Stimulated activated naive CD8-positive, alpha-beta T cell treated with anti-CD3 and anti-CD28 coated beads, Interleukin-15, amount 100 ng/mL, for 72 hours (primary cell): Measurements from ENCODE around the gene DIPK1B.

ENCODE experiments used
- ATAC-seq: fragments of 150-1000 bp; cut with Tn5 transposase; 2 replicates; pipeline ENCODE4 v1.10.0; 2021; ENCODE audit warnings: mild to moderate bottlenecking, moderate library complexity
- DNase-seq, 2 donors: peaks; one replicate each; pipeline ENCODE4 v3.0.0; 2021 to 2022
- H3K27ac Mint-ChIP-seq, 2 donors: one replicate each; pipeline ENCODE4 v1.8.0; 2022; ENCODE audit warnings: mild to moderate bottlenecking in 2 of 2, mixed read lengths in 2 of 2, moderate library complexity in 2 of 2
- H3K27me3 Mint-ChIP-seq: one replicate; pipeline ENCODE4 v1.8.0; 2022; ENCODE audit warnings: mixed read lengths
- H3K4me1 Mint-ChIP-seq: one replicate; pipeline ENCODE4 v1.8.0; 2022; ENCODE audit warnings: mild to moderate bottlenecking, mixed read lengths
- H3K4me3 Mint-ChIP-seq, 2 donors: one replicate each; pipeline ENCODE4 v1.8.0; 2022; ENCODE audit warnings: mild to moderate bottlenecking in 2 of 2, mixed read lengths in 2 of 2, moderate library complexity in 1 of 2
- H3K9me3 Mint-ChIP-seq, 2 donors: one replicate each; pipeline ENCODE4 v1.8.0; 2022; ENCODE audit warnings: mixed read lengths in 2 of 2

DIPK1B gene

GRCh38 chr9:136670576-136671253, 41.7 kb upstream of the DIPK1B start:
- Mint-ChIP-seq H3K27me3 (peaks cover 26% of the 10 kb centered on the region), H3K27ac (no peak overlapping the region), H3K4me1 (peaks cover 8% of the 10 kb centered on the region), H3K4me3 (no peak overlapping the region), H3K9me3 (no peaks in the 10 kb centered on the region)
- ATAC-seq (no peak), DNase-seq (no peak)

- DNase-seq (no peak), ATAC-seq (no peak)
- no peak overlapping the region for H3K4me3 Mint-ChIP-seq
- H3K27me3 Mint-ChIP-seq = peaks cover 26% of the 10 kb centered on the region
- H3K4me1 Mint-ChIP-seq = peaks cover 8% of the 10 kb centered on the region
- no peak overlapping the region for H3K27ac Mint-ChIP-seq
- H3K9me3 Mint-ChIP-seq = no peaks in the 10 kb centered on the region
Measured at GRCh38 chr9:136671254-136671614, 41.1 kb upstream of the DIPK1B start.

GRCh38 chr9:136671646-136672430, 40.5 kb upstream of the DIPK1B start:
- ATAC-seq = no peak
- Mint-ChIP-seq H3K4me3 (no peak overlapping the region), H3K4me1 (peaks cover 8% of the 10 kb centered on the region), H3K27ac (no peak overlapping the region), H3K27me3 (peaks cover 21% of the 10 kb centered on the region), H3K9me3 (no peaks in the 10 kb centered on the region)
- peak in 1 of 2 donors; percentile 49 for DNase-seq

- no peak for ATAC-seq
- Mint-ChIP-seq H3K9me3 (no peaks in the 10 kb centered on the region), H3K27me3 (peaks cover 18% of the 10 kb centered on the region), H3K27ac (no peak overlapping the region), H3K4me1 (peaks cover 8% of the 10 kb centered on the region), H3K4me3 (no peak overlapping the region)
- no peak for DNase-seq
Measured at GRCh38 chr9:136672431-136673087, 39.8 kb upstream of the DIPK1B start.

GRCh38 chr9:136673088-136673974, 39.0 kb upstream of the DIPK1B start:
- DNase-seq (no peak), ATAC-seq (no peak)
- Mint-ChIP-seq H3K27ac (no peak overlapping the region), H3K9me3 (no peaks in the 10 kb centered on the region), H3K4me3 (no peak overlapping the region), H3K4me1 (peaks cover 8% of the 10 kb centered on the region), H3K27me3 (peaks cover 18% of the 10 kb centered on the region)

GRCh38 chr9:136673975-136674785, 38.2 kb upstream of the DIPK1B start:
- Mint-ChIP-seq H3K4me1 (no peaks in the 10 kb centered on the region), H3K27me3 (peaks cover 11% of the 10 kb centered on the region), H3K27ac (peak overlapping the region in 1 of 2 donors; percentile 31), H3K9me3 (no peaks in the 10 kb centered on the region), H3K4me3 (no peak overlapping the region)
- ATAC-seq (no peak), DNase-seq (no peak)

- H3K27ac Mint-ChIP-seq = no peak overlapping the region
- ATAC-seq = no peak
- H3K4me3 Mint-ChIP-seq = no peak overlapping the region
- H3K9me3 Mint-ChIP-seq = no peaks in the 10 kb centered on the region
- no peak for DNase-seq
- peaks cover 4% of the 10 kb centered on the region for H3K27me3 Mint-ChIP-seq
- H3K4me1 Mint-ChIP-seq = no peaks in the 10 kb centered on the region
Measured at GRCh38 chr9:136674786-136675349, 37.5 kb upstream of the DIPK1B start.

- H3K9me3 Mint-ChIP-seq = no peaks in the 10 kb centered on the region
- no peaks in the 10 kb centered on the region for H3K27me3 Mint-ChIP-seq
- DNase-seq = no peak
- H3K4me1 Mint-ChIP-seq = no peaks in the 10 kb centered on the region
- no peak overlapping the region for H3K27ac Mint-ChIP-seq
- no peak overlapping the region for H3K4me3 Mint-ChIP-seq
- ATAC-seq = no peak
Measured at GRCh38 chr9:136675477-136676296, 36.7 kb upstream of the DIPK1B start.

GRCh38 chr9:136676297-136676794, 36.0 kb upstream of the DIPK1B start:
- DNase-seq = no peak
- no peaks in the 10 kb centered on the region for H3K4me1 Mint-ChIP-seq
- no peak overlapping the region for H3K4me3 Mint-ChIP-seq
- no peaks in the 10 kb centered on the region for H3K27me3 Mint-ChIP-seq
- H3K9me3 Mint-ChIP-seq = no peaks in the 10 kb centered on the region
- no peak overlapping the region for H3K27ac Mint-ChIP-seq
- no peak for ATAC-seq

GRCh38 chr9:136676920-136677686, 35.3 kb upstream of the DIPK1B start:
- Mint-ChIP-seq H3K27ac (no peak overlapping the region), H3K27me3 (no peaks in the 10 kb centered on the region), H3K4me3 (no peak overlapping the region), H3K9me3 (no peaks in the 10 kb centered on the region), H3K4me1 (no peaks in the 10 kb centered on the region)
- DNase-seq (no peak), ATAC-seq (no peak)

GRCh38 chr9:136678034-136678433, 34.3 kb upstream of the DIPK1B start:
- Mint-ChIP-seq H3K9me3 (no peaks in the 10 kb centered on the region), H3K4me1 (no peaks in the 10 kb centered on the region), H3K4me3 (no peak overlapping the region), H3K27me3 (no peaks in the 10 kb centered on the region), H3K27ac (no peak overlapping the region)
- ATAC-seq = no peak
- DNase-seq = no peak

- no peak overlapping the region for H3K27ac Mint-ChIP-seq
- H3K4me1 Mint-ChIP-seq = no peaks in the 10 kb centered on the region
- ATAC-seq (no peak), DNase-seq (no peak)
- H3K4me3 Mint-ChIP-seq = no peak overlapping the region
- H3K9me3 Mint-ChIP-seq = no peaks in the 10 kb centered on the region
- no peaks in the 10 kb centered on the region for H3K27me3 Mint-ChIP-seq
Measured at GRCh38 chr9:136678624-136679023, 33.7 kb upstream of the DIPK1B start.

- no peak for DNase-seq
- Mint-ChIP-seq H3K9me3 (no peaks in the 10 kb centered on the region), H3K27me3 (no peaks in the 10 kb centered on the region), H3K27ac (no peak overlapping the region), H3K4me3 (no peak overlapping the region), H3K4me1 (no peaks in the 10 kb centered on the region)
- ATAC-seq = no peak
Measured at GRCh38 chr9:136679431-136679941, 32.9 kb upstream of the DIPK1B start.
